Neural cell (in vitro differentiated cells): ENCODE measurements around the gene BRK1. TPM values are rescaled to one million over a fixed set of nuclear protein-coding genes. Genes with fewer than 3 reads are reported as not detected.

Experiments used
- H2AFZ ChIP-seq: fragments of 200-600, 300-800 bp; sonication (generic), shearing (Covaris generic); 2 replicates; pipeline ENCODE4 v1.6.0; 2014; ENCODE audit warnings: low read depth, mild to moderate bottlenecking, antibody characterized with exemption, low read length, moderate library complexity
- H3F3A ChIP-seq: fragments of 200-600 bp; shearing (Covaris generic); 2 replicates; pipeline ENCODE4 v1.6.1; 2016; ENCODE audit warnings: mild to moderate bottlenecking, moderate library complexity, mixed read lengths, antibody characterized with exemption, low read length; ENCODE audit not compliant: insufficient read depth, poor library complexity, severe bottlenecking
- H3K27ac ChIP-seq: fragments of 200-600, 300-800 bp; sonication (generic), shearing (Covaris generic); 2 replicates; pipeline ENCODE4 v1.5.1; 2014; ENCODE audit warnings: mild to moderate bottlenecking, low read length, moderate library complexity
- H3K27me3 ChIP-seq: fragments of 300-800, 200-600 bp; sonication (generic), shearing (Covaris generic); 2 replicates; pipeline ENCODE4 v1.6.0; 2014; ENCODE audit warnings: mild to moderate bottlenecking, low read depth, low read length, moderate library complexity; ENCODE audit not compliant: insufficient read depth
- H3K36me3 ChIP-seq: fragments of 300-800, 200-600 bp; sonication (generic), shearing (Covaris generic); 2 replicates; pipeline ENCODE4 v1.5.1; 2014; ENCODE audit warnings: mild to moderate bottlenecking, antibody characterized with exemption, low read length, moderate library complexity; ENCODE audit not compliant: insufficient read depth
- H3K4me2 ChIP-seq: fragments of 300-800, 200-600 bp; sonication (generic), shearing (Covaris generic); 2 replicates; pipeline ENCODE4 v1.6.0; 2014; ENCODE audit warnings: mild to moderate bottlenecking, low read length
- H3K4me3 ChIP-seq: fragments of 300-800, 200-600 bp; sonication (generic), shearing (Covaris generic); 2 replicates; pipeline ENCODE4 v1.5.1; 2014; ENCODE audit warnings: mild to moderate bottlenecking, low read length, moderate library complexity
- H3K79me2 ChIP-seq: fragments of 200-600 bp; shearing (Covaris generic); replicated peaks from 2 replicates; pipeline ENCODE4 v1.6.0; 2014; ENCODE audit warnings: mild to moderate bottlenecking, low read length, moderate library complexity; ENCODE audit not compliant: insufficient read depth
- H3K9ac ChIP-seq: fragments of 300-800, 200-600 bp; sonication (generic), shearing (Covaris generic); 2 replicates; pipeline ENCODE4 v1.6.1; 2016; ENCODE audit warnings: mild to moderate bottlenecking, low read length, mixed read lengths
- H3K9me2 ChIP-seq: fragments of 200-600 bp; shearing (Covaris generic); 2 replicates; pipeline ENCODE4 v1.6.1; 2016; ENCODE audit warnings: mild to moderate bottlenecking, low read length, mixed read lengths; ENCODE audit not compliant: insufficient read depth
- H3K9me3 ChIP-seq: fragments of 200-600, 300-800 bp; sonication (generic), shearing (Covaris generic); 2 replicates; pipeline ENCODE4 v1.6.1; 2016; ENCODE audit warnings: mild to moderate bottlenecking, mixed run types, low read length, moderate library complexity, mixed read lengths
- H4K20me1 ChIP-seq: fragments of 200-600 bp; shearing (Covaris generic); 2 replicates; pipeline ENCODE4 v1.6.1; 2016; ENCODE audit warnings: mild to moderate bottlenecking, mixed run types; ENCODE audit not compliant: insufficient read depth
- CTCF ChIP-seq: fragments of 450-650 bp; IDR thresholded peaks from 2 replicates; pipeline ENCODE4 v1.5.1; 2014; ENCODE audit warnings: antibody characterized with exemption, mild to moderate bottlenecking, moderate library complexity; ENCODE audit not compliant: poor library complexity, severe bottlenecking
- EP300 ChIP-seq: fragments of 450-650 bp; conservative IDR thresholded peaks from 2 replicates; pipeline ENCODE4 v1.6.1; 2014; ENCODE audit warnings: antibody characterized with exemption, mild to moderate bottlenecking, moderate library complexity; ENCODE audit not compliant: poor library complexity, severe bottlenecking
- EZH2 ChIP-seq: fragments of 200-600, 300-800 bp; shearing (Covaris generic), sonication (generic); IDR thresholded peaks from 2 replicates; pipeline ENCODE4 v1.6.1; 2014; ENCODE audit warnings: antibody characterized with exemption, low read length, borderline replicate concordance, mild to moderate bottlenecking; ENCODE audit not compliant: insufficient read depth, poor library complexity, severe bottlenecking
- MXI1 ChIP-seq: fragments of 450-650 bp; conservative IDR thresholded peaks from 2 replicates; pipeline ENCODE4 v1.6.1; 2014; ENCODE audit warnings: antibody characterized with exemption, mild to moderate bottlenecking; ENCODE audit not compliant: poor library complexity, severe bottlenecking
- POLR2AphosphoS5 ChIP-seq: IDR thresholded peaks from 2 replicates; pipeline ENCODE4 v1.6.1; 2012
- RAD21 ChIP-seq: fragments of 450-650 bp; conservative IDR thresholded peaks from 2 replicates; pipeline ENCODE4 v1.6.1; 2014; ENCODE audit warnings: antibody characterized with exemption, mild to moderate bottlenecking, moderate library complexity
- REST ChIP-seq: IDR thresholded peaks from 2 replicates; pipeline ENCODE4 v1.6.1; 2012; ENCODE audit warnings: borderline replicate concordance
- SMC3 ChIP-seq: fragments of 450-650 bp; conservative IDR thresholded peaks from 2 replicates; pipeline ENCODE4 v1.6.1; 2014; ENCODE audit warnings: antibody characterized with exemption, mild to moderate bottlenecking, moderate library complexity; ENCODE audit not compliant: poor library complexity
- TAF1 ChIP-seq: IDR thresholded peaks from 2 replicates; pipeline ENCODE4 v1.6.1; 2012; ENCODE audit warnings: low read depth
- polyA plus RNA-seq: library from polyadenylated mRNA; depleted of rRNA; stranded (reverse); fragments of >200 nt; gene quantifications from 2 replicates; pipeline ENCODE4 v1.2.3, GENCODE V29; 2014

Gene BRK1
- polyA plus RNA-seq, 1 donor from 2014 or later: 265 TPM

DNA sequence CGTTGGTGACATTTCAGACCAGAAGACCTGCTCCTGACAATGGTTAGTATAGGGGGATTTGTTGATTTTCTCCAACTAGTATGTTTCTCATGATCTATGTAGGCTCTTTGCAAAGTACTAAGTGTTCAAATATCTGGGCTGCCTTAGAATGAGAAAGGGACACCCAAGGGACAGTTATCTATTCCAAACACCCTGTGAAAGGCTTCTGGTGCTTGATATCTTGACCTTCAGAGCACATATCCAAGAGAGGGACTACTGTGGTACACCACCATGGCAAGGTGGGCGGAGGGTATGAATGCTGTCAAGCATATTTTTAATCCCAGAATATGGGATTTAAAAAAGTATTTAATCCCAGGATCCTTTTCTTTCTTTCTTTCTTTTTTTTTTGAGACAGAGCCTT is 8.6 kb upstream of the BRK1 start:
- H2AFZ ChIP-seq: no peak overlapping the region
- H3F3A ChIP-seq: no peaks in the 10 kb centered on the region
- H3K79me2 ChIP-seq: no peaks in the 10 kb centered on the region
- H3K4me3 ChIP-seq: no peak overlapping the region
- H3K27ac ChIP-seq: no peak overlapping the region
- TF ChIP-seq TAF1 (no peak), RAD21 (no peak), EZH2 (no peak), SMC3 (no peak), MXI1 (no peak), REST (no peak), POLR2AphosphoS5 (no peak), EP300 (no peak), CTCF (no peak)
- no peak overlapping the region for H3K4me2 ChIP-seq
- no peak overlapping the region for H3K9ac ChIP-seq
- H3K27me3 ChIP-seq: no peaks in the 10 kb centered on the region
- H3K36me3 ChIP-seq: no peaks in the 10 kb centered on the region
- no peaks in the 10 kb centered on the region for H3K9me2 ChIP-seq
- H3K9me3 ChIP-seq: no peaks in the 10 kb centered on the region
- no peaks in the 10 kb centered on the region for H4K20me1 ChIP-seq

GRCh38 chr3:10108091-10108490 is 7.4 kb upstream of the BRK1 start, which contains the start of gene FANCD2OS:
Gene FANCD2OS, minus strand, starts transcription at chr3:10108255. Its CDS starts 3,481 bp downstream, at chr3:10104774.
- no peak within 1 kb of the TSS for H3K4me3 ChIP-seq
- no peaks in the 10 kb centered on the region for H3F3A ChIP-seq
- no peak within 1 kb of the TSS for H2AFZ ChIP-seq
- no peaks in the 10 kb centered on the region for H3K9me3 ChIP-seq
- no peak within 1 kb of the TSS for H3K4me2 ChIP-seq
- H3K9me2 ChIP-seq: no peaks in the 10 kb centered on the region
- H3K9ac ChIP-seq: no peak within 1 kb of the TSS
- no peaks in the 10 kb centered on the region for H4K20me1 ChIP-seq
- H3K36me3 ChIP-seq: no peaks in the 10 kb centered on the region
- no peak for TF ChIP-seq RAD21
- TF ChIP-seq CTCF: no peak
- TF ChIP-seq REST: no peak
- TF ChIP-seq TAF1: no peak
- TF ChIP-seq SMC3: no peak
- TF ChIP-seq EP300: no peak
- TF ChIP-seq EZH2: no peak
- no peak for TF ChIP-seq POLR2AphosphoS5
- no peak for TF ChIP-seq MXI1
- H3K27me3 ChIP-seq: no peaks in the 10 kb centered on the region
- no peaks in the 10 kb centered on the region for H3K79me2 ChIP-seq
- H3K27ac ChIP-seq: no peak within 1 kb of the TSS
